Gastroesophageal sphincter (tissue), 4 donors: ENCODE data around the gene AKT3. TPM values are rescaled to one million over a fixed set of nuclear protein-coding genes. Genes with fewer than 3 reads are reported as not detected.

Experiments
- ATAC-seq: fragments of 150-250 bp; one replicate; pipeline ENCODE4 v1.9.1; 2016; ENCODE audit warnings: mild to moderate bottlenecking, moderate library complexity
- H3K27ac ChIP-seq, 4 donors: fragments of 200-600 bp; sonication (generic) in 3 of 4; 1 replicate in 3 of 4; 2 replicates in 1 of 4; pipeline ENCODE4 v1.5.1; 2016 to 2019
- H3K27me3 ChIP-seq: fragments of 200-600 bp; sonication (generic); one replicate; pipeline ENCODE4 v1.5.1; 2019
- H3K36me3 ChIP-seq, 2 donors: fragments of 200-600 bp; sonication (generic); one replicate each; pipeline ENCODE4 v1.5.1; 2019; ENCODE audit warnings: control low read depth in 1 of 2
- H3K4me1 ChIP-seq, 3 donors: fragments of 200-600 bp; sonication (generic); 1 replicate in 2 of 3; 2 replicates in 1 of 3; pipeline ENCODE4 v1.5.1; 2016 to 2019; ENCODE audit warnings: control low read depth in 2 of 3
- H3K4me3 ChIP-seq, 2 donors: fragments of 200-600 bp; sonication (generic); one replicate each; pipeline ENCODE4 v1.5.1; 2019; ENCODE audit warnings: mild to moderate bottlenecking in 1 of 2, moderate library complexity in 1 of 2
- H3K9me3 ChIP-seq, 3 donors: fragments of 200-600 bp; sonication (generic); one replicate each; pipeline ENCODE4 v1.5.1; 2017 to 2019; ENCODE audit warnings: control low read depth in 2 of 3
- EP300 ChIP-seq: sonication (generic); formaldehyde crosslinking; IDR thresholded peaks from one replicate; pipeline ENCODE4 v1.6.1; 2017; ENCODE audit warnings: antibody characterized with exemption, mild to moderate bottlenecking
- POLR2A ChIP-seq, 2 donors: fragments of 450-650 bp; IDR thresholded peaks; one replicate each; pipeline ENCODE4 v1.6.1; 2017; ENCODE audit warnings: antibody characterized with exemption in 2 of 2, mild to moderate bottlenecking in 2 of 2, moderate library complexity in 1 of 2
- POLR2AphosphoS5 ChIP-seq: sonication (generic); formaldehyde crosslinking; IDR thresholded peaks from one replicate; pipeline ENCODE4 v1.6.1; 2017; ENCODE audit warnings: antibody characterized with exemption
- WGBS, 2 donors: methylation state at CpG; one replicate each; pipeline ENCODE4 v1.1.5; 2018; ENCODE audit warnings: low coverage in 1 of 2; 5-methylcytosine and 5-hydroxymethylcytosine counted together
- total RNA-seq, 4 donors: library from RNA; depleted of rRNA; stranded (reverse); fragments of >200 nt; gene quantifications; one replicate each; pipeline ENCODE4 v1.1.0, GENCODE V29; 2016
- TF ChIP-seq, protein P1 (sequence below), 4 experiments: fragments of 200-600 bp in 2 of 4; fragments of 450-650 bp in 2 of 4; sonication (generic) in 1 of 4; IDR thresholded peaks; one replicate each; pipeline ENCODE4 v1.5.1; 2017 to 2019; ENCODE audit warnings: antibody characterized with exemption in 4 of 4, mild to moderate bottlenecking in 2 of 4, moderate library complexity in 2 of 4

The AKT3 gene
- total RNA-seq, 4 donors from 2014 or later, result 72.8 to 102 (median 89.3) TPM

DNA sequence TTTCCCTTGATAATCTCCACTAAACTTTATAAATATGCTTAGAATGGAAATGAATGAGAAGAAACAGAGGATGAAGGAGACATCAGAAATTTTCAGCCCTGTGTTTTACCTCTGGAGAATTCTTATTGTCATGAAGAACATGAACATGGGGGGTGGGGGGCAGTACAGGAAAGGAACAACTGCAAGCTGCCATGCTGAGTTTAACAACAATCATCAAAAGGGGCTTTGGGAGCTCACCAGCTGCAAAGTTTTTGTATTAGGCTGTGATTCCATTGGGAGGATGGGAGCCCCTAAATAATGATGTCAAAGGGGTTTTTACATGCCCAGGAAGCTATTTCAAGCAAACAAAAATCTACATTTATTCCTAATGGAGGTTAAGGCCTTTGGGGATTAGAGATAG is 103.3 kb downstream of the AKT3 start:
- ATAC-seq, result no peak
- no peaks in the 10 kb centered on the region for H3K27me3 ChIP-seq
- no peak overlapping the region for H3K27ac ChIP-seq
- H3K9me3 ChIP-seq, result no peaks in the 10 kb centered on the region
- H3K4me3 ChIP-seq, result no peak overlapping the region
- H3K4me1 ChIP-seq, result peaks cover 2 to 55% (median 6%) of the 10 kb centered on the region in 3 donors
- H3K36me3 ChIP-seq, result no peaks in the 10 kb centered on the region
- no peak for TF ChIP-seq POLR2AphosphoS5
- no peak for TF ChIP-seq EP300
- TF ChIP-seq, protein P1, sequence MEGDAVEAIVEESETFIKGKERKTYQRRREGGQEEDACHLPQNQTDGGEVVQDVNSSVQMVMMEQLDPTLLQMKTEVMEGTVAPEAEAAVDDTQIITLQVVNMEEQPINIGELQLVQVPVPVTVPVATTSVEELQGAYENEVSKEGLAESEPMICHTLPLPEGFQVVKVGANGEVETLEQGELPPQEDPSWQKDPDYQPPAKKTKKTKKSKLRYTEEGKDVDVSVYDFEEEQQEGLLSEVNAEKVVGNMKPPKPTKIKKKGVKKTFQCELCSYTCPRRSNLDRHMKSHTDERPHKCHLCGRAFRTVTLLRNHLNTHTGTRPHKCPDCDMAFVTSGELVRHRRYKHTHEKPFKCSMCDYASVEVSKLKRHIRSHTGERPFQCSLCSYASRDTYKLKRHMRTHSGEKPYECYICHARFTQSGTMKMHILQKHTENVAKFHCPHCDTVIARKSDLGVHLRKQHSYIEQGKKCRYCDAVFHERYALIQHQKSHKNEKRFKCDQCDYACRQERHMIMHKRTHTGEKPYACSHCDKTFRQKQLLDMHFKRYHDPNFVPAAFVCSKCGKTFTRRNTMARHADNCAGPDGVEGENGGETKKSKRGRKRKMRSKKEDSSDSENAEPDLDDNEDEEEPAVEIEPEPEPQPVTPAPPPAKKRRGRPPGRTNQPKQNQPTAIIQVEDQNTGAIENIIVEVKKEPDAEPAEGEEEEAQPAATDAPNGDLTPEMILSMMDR (IDR thresholded peaks at IDR 0.05), result no peak
- no peak for TF ChIP-seq POLR2A (IDR thresholded peaks at IDR 0.05)

GRCh38 chr1:243745356-243745755 is 104.7 kb downstream of the AKT3 start:
- no peaks in the 10 kb centered on the region for H3K9me3 ChIP-seq
- 88 to 100% methylated on average over 1 to 4 of the region's 4 CpGs for WGBS, 2 donors
- no peak for ATAC-seq
- no peak overlapping the region for H3K4me3 ChIP-seq
- H3K27me3 ChIP-seq, result no peaks in the 10 kb centered on the region
- no peak overlapping the region for H3K27ac ChIP-seq
- H3K36me3 ChIP-seq, result no peaks in the 10 kb centered on the region
- TF ChIP-seq POLR2A (IDR thresholded peaks at IDR 0.05) (no peak), EP300 (no peak), POLR2AphosphoS5 (no peak)
- TF ChIP-seq, protein P1 (IDR thresholded peaks at IDR 0.05), result no peak
- H3K4me1 ChIP-seq, result peaks cover 0 to 56% (median 0%) of the 10 kb centered on the region in 3 donors

- 48 to 72% methylated on average over 4 of the region's 4 CpGs for WGBS, 2 donors
- H3K9me3 ChIP-seq, result no peaks in the 10 kb centered on the region
- TF ChIP-seq POLR2AphosphoS5, result no peak
- TF ChIP-seq, protein P1 (IDR thresholded peaks at IDR 0.05), result no peak
- no peak for TF ChIP-seq POLR2A (IDR thresholded peaks at IDR 0.05)
- TF ChIP-seq EP300, result no peak
- H3K4me1 ChIP-seq, result peaks cover 0 to 63% (median 6%) of the 10 kb centered on the region in 3 donors
- H3K36me3 ChIP-seq, result no peaks in the 10 kb centered on the region
- ATAC-seq, result no peak
- H3K4me3 ChIP-seq, result no peak overlapping the region
- H3K27ac ChIP-seq, result no peak overlapping the region
- H3K27me3 ChIP-seq, result no peaks in the 10 kb centered on the region
Measured at GRCh38 chr1:243742819-243743218, 107.2 kb downstream of the AKT3 start.

GRCh38 chr1:243740255-243740999 is 109.6 kb downstream of the AKT3 start:
- H3K4me1 ChIP-seq, result peaks cover 0 to 49% (median 8%) of the 10 kb centered on the region in 3 donors

More at GRCh38 chr1:243740255-243740999, 109.6 kb downstream of the AKT3 start:
- WGBS, 2 donors, result 94 to 97% methylated on average over 2 of the region's 2 CpGs
- TF ChIP-seq, protein P1 (IDR thresholded peaks at IDR 0.05), result no peak
- no peaks in the 10 kb centered on the region for H3K27me3 ChIP-seq
- no peaks in the 10 kb centered on the region for H3K36me3 ChIP-seq
- no peak overlapping the region for H3K27ac ChIP-seq
- H3K9me3 ChIP-seq, result no peaks in the 10 kb centered on the region
- no peak overlapping the region for H3K4me3 ChIP-seq
- no peak for ATAC-seq
